HG03520 (cell line): ENCODE results near the gene ERP27.

Experiments used
- ATAC-seq: cut with Tn5 transposase; IDR thresholded peaks from one replicate; pipeline ENCODE4 v1.9.1; 2021; ENCODE audit warnings: mild to moderate bottlenecking, moderate library complexity; ENCODE audit not compliant: unreplicated experiment

Gene ERP27

DNA sequence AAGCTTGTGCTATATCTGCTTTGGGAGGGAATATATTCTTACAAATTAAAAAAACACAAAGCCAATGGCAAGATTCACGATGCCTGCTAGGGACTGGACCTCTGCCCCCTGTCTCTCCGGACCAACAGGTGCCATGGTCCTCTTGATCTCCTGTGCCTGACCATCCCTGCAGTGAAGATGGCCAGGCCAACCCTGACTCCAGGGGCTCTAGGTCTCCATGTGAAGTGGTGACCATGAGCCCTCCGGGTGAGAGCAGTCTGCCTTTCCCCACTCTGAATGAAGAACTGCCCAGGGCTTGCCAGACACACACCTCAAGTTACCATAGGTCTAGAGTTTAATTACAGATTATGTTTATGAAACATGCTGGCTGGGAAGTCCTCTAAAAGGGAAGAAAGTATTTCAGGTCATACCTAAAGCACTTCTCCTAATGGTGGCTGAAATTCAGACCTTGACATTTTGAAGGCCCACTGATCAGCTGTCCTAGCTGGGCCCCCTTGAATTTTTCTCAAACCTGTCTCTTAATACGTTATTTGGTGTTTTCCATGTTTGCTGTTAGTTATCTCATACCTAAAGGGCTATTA, 21.7 kb upstream of the ERP27 start:
- ATAC-seq: no peak

DNA sequence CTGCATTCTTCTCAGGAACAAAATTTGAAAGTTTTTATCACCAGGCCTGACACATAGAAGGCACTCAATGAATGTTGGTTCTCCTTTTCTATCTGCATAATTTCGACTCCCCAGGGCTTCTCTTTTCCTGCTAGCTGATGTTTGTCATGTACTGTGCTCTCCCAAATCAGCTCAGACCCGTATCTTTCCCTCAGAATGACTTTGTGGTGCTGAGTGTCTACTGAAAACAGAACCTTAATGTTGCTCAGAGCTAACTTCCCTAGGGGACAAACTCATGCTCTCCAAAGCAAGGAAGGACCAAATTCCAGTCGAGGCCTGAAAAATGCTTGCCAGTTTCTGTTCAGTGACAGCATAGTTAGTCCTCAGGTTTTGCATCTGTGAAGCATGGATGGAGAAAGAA, 21.1 kb upstream of the ERP27 start:
- no peak for ATAC-seq

DNA sequence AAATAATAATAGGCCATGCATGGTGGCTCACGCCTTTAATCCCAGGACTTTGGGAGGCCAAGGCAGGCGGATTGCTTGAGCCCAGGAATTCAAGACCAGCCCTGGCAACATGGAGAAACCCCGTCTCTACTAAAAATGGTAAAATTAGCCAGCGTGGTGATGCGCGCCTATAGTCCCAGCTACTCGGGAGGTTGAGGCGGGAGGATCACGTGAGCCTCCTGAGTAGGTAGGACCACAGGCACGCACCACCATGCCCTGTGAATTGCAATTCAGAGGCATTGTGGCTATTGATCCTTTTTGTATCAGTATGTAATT, 20.7 kb upstream of the ERP27 start:
- ATAC-seq: no peak

DNA sequence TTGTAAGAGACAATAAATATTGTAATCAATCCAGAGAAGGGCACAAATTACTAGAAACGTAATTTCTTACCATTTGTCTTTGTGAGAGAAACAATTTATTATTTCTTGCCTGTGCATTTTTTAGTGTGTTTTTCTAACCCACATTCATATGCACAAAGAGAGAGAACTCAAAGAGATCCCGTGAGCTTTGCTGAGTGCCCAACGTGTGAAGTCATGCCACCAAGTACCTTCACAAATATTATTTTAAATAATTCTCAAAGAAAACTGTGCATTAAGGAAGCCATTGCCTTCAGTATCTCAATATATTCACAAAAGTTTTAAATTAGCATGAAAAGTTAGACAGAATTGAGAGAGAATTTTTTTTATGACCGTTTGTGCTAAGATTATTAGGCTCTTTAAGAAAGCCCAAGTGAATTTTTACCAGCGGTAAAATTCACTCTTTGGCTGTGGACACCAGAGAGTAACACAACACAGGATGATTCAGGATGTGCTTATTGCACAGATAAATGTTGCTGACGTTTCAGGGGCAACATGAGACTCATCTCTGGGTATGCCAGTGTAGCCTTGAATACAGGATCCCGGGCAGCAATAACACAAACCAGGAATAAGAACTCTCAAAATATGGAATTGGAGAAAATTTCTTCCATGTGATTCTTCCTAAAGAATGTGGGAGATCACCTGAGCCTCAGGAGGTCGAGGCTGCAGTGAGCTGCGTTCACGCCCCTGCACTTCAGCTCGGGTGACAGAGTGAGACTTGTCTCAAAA, 20.2 kb upstream of the ERP27 start:
- no peak for ATAC-seq

DNA sequence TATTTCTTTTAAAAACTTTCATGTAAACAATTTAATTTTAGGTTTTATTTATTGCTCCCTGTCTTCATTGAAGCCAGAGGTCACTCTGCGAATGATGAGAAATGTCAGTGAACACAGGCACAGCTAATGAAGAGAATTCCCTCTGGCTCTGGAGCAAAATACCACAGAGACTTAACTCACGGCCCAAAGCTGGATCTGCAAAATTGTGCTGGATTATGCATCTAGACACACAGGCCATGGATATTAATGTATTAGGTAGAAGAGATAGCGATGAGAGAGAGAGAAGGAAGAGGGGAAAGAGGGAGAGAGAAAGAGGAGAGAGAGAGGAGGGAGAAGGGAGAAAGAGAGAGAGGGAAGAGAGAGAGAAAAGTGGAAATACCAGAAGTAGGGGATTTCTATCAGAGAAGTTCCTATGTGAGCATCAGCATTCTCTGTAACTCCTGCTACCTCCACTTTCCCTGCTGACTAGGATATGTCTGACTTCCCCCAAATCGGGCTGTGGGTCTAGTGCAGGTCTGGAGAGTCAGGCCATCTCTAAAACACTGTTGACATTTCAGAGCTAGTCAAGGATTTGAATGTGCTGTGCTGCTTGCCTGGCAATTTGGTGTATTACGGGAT, 19.3 kb upstream of the ERP27 start:
- ATAC-seq: no peak

DNA sequence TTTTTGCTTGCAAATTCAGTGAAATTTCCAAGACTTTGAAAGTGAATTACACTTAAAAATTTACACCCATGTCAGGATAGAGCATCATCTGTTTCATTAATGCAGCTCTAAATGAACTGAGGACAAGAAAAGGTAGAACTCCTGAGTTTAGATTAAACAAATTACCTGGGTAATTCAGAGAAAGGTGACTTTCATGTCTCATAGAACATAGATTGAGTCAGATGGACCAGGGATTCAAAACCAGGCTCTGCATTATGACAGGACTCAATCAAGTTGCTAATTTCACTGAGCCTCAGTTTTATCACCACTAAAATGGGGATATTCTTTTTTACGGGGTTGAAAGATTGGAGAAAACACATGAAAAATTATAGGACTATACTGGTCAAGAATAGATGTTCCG, 18.6 kb upstream of the ERP27 start:
- no peak for ATAC-seq

DNA sequence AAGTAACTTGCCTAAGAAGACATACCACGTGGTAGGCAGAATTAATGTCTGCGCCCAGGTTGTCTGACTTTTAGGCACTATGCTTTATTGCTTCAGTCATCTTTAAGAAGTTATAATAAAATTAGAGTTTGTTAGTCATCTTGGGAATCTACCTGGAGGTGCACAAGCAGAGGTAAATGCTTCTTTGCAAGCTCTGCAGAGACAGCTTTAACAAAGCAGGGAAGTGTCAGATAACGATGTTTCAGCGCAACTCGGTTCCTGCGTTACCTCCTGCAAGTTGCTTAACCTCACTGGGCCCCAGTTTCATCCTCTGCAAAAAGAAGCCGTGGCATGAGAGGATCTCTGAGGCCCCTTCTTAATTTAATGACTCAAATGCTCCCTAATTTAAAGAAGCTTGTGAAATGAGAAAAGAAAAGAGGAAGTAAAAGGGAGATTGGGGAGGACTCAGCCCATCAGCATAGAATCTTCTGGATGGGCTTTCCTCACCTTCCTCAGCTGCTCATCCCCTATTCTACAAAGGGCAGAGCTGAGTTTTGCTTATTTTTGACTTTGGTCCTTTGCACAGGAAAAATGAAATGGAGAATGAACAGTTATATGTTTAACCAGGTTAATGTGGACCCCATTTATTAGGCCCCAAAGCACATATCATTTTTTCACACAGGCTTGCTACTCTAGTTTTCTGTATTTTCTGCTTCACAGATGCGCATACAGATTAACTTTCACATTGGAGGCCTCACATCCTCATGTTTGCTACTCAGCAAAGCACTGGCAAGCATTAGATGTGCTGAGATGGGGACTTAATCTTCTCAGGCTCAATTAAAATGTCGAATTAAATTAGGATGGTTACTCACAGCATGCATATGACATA, 17.9 kb upstream of the ERP27 start:
- ATAC-seq: peak; percentile 17

DNA sequence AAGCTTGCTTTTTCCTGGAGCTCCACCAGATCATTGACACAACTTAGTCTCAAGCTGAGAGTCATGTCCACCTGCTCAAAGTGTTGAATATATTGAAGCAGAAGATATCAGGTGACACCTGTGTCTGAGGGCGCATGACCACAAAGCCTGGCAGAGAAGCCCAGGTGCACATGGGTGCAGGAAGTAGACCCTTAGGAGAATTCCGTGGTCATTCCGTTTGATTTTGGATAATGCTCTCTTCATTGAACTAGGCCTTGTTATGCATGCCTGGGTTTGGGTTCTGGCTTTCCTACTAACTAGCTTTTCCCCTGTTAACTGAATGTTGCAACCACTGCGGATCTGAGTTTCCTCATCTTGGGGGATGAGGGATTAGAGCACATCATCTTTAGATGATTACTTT, 15.9 kb upstream of the ERP27 start:
- ATAC-seq: no peak

DNA sequence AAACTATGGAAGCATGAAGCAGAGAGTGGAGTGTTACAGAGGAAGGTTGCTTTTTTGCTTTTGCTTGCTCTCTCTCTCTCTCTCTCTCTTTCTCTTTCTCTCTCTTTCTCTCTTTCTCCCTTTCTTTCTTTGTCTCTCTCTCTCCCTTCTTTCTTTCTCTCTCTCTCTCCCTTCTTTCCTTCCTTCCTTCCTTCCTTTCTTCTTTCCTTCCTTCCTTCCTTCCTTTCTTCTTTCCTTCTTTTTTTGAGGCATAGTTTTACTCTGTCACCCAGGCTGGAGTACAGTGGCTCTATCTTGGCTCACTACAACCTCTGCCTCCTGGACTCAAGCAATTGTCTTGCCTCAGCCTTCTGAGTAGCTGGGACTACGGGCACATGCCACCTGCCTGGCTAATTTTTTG, 15.4 kb upstream of the ERP27 start:
- no peak for ATAC-seq

DNA sequence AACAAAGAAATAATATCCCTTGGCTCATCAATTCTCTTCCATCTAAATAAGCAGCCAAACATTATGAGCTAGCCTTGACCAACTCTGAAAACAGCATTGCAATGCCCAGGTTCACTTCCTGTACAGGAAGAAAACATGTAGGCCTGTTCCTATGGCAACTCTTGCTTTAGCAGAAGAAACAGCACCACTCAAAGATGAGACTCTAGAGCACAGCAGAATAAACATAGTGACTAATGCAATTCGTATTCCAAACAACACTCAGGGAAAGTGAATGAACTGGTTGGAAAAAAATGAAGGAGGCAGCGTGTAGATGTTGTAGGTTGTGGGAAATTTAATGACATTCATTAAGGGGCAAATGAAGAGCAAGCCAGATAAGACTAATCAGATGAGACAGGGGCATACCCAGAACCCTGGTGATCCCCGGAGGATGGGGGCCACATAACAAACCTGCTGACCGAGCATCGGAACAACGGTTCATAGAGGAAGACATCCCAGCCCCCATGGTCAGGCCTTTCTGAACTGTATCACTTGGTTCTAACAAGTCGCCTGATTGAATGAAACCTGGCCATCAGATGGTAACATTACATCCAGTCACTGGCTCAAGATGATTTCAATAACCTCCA, 14.1 kb upstream of the ERP27 start:
- ATAC-seq: peak; percentile 70

DNA sequence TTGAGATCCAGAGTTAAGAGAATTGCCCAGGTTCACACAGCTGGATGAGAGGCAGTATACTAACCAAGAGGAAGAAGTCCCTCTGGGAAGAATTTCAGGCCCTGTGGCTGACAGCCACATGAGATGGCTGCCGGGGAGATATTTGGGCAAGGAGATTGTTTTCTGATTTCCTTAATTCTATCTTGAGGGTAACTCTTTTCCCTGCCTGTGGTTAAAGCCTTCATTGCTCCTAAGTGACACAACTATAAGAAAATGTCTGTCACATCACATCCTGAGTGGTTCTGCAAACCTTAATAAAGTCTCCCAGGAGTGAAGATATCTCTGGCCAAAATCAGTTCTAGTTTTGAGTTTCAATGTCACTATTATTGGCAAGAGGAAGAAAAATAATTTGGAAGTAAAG, 13.5 kb upstream of the ERP27 start:
- ATAC-seq: no peak

DNA sequence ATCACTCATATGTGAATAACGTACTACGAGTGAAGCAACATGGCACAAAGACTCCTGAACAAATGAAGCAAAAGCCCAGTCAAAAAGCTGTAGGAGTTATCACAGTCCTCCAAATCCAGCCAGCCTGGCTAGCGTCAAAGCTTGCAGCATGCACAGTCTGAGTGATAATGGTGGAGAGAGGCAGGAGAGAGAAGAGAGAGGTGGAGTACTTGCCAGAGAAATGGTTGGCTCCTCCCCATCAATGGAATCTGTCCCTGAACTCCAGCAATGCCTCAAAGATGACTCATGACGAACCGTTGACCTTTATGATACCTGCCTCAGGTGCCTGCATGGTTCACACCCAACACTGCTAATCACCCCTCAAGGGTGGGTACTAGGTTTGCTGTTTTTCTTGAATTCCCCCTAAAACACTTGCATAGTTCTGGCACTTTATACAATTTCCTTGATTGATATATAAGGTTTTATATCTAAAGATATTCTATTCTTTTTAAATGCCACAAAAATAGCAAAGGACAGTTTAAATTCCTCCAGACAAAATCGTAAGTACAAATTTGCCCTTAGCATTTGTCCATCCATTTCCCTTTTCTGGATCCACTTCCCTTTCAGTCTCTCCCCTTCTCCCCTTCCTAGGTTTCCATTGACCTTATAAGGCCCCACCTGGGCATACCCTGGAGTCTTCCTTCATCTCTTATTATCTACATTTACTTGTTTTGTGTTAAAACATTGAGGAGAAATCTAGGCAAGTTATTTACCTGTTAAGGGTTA, 12.8 kb upstream of the ERP27 start:
- ATAC-seq: no peak

DNA sequence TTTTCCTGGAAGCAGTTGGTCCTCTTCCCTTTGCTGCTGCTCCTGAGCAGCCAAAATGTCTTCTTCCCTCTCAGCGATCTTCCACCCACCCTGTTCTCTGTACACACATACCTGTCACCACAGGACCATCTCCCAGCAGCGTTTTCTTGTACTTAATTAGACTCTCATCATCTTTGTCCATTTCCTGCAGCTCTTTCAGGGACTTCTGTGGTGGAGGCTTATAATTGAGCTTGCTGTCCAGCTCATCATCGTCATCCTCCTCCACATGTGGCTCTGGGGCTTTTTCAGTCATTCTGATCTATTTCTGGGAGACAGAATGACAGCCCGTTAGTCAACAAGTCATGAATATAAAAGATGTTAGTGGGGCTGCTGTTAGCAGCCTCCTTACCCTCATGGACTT, 12.1 kb upstream of the ERP27 start:
- no peak for ATAC-seq

DNA sequence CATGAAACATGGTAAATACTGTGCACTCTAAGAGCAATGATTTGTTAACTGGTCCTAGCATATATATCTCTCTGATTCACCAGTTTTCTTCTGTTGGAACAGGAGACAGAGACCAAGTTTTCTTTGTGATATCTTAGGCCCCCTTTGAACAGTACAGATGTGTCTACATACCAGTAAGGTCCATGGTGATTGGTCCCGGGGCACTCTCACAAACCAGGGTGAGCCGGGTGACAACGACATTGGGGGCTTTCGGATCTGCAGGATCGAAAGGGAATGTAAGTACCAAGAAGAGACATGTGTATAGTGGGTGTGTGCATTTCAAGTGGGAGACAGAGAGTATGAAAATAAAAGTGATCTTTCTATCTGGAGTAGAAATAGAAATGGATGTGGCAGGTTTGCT, 11.3 kb upstream of the ERP27 start:
- ATAC-seq: no peak

DNA sequence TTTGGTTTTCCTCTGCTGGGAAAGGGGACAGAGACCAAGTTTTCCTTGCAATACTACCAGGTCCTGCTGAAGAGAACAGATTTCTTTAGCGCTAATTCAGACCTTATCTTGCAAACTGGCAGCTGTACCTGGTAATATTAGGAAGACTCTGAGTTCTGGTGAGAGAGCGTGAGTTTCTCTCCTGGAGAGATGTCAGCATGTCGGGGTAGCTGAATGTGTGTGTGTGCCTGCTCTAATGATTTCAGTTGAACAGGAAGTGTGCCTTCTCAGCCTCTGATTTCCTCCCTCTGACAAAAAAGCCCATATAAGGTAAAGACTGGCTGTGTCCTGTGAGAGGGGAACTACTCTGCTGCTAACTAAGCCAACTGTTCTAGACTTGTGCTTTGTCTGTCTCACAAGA, 10.3 kb upstream of the ERP27 start:
- peak; percentile 87 for ATAC-seq

DNA sequence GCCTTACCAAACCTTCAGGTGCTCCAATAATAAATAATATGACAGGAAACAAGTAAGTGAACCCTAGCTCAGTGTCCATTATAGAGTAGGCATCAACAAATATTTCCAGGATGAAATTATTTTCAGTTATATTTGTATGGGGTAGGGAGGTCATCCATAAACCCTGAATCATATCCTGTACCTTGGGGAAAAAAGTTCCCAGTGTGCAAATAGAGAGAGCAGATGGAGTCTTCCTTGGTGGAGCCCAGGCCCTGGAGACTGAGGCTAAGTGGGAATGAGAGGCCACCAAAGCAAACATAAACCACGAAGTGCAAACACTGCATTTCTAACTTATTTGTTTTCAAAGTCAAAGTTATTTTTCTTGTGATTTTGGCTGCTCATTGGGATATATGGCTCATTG, 8.5 kb upstream of the ERP27 start:
- no peak for ATAC-seq

DNA sequence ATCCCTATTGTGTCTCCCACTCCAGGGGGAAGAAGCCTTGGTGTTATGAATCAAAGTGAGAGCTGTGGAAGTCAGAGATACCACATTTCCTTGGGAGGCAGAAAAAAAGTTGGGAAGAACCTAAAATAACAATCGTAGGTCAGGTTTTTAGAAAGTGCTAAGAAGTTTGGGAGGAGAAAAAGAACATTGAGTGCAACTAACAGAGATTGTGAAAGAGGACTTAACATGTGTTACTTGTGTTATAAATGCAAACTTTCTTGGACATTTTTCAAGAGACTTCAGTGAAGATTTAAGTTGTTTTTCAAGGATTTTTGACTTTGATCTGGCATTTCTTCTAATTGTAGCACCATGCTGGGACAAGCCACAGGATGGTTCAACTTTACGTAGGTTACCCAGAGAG, 7.8 kb upstream of the ERP27 start:
- no peak for ATAC-seq

DNA sequence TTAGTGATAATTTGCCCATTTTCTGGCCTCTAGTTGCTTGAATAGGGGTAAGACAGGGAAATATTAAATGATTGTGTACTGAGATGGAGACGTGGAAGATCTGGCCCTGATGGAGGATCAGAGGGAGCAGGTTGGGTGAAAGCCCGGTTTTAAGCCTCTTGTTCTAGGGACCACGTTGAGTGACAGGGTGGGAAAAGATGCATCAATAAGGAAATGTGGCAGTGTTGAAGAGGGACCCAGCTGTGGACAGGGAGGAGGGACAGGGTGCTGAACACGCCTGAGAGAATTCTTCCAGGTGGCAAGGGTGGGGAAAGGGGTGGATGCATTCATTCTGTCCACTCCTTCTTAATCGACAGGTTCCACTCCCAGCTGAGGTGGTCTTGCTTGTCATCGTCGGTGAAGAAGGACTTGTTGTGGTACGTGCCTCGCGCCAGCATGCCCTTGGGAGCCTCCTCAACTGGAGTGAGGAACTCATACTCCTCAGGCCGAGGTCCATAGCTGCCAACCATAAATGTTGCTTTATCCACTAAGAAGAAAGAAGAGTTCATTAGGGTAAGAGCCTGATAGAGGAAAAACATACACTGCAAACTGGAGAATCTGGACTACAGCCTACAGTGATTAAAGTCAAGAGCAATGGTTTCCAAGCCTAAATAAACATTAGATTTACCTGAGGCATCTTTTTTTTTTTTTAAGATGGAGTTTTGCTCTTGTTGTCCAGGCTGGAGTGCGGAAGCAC, 4.0 kb upstream of the ERP27 start:
- ATAC-seq: no peak

DNA sequence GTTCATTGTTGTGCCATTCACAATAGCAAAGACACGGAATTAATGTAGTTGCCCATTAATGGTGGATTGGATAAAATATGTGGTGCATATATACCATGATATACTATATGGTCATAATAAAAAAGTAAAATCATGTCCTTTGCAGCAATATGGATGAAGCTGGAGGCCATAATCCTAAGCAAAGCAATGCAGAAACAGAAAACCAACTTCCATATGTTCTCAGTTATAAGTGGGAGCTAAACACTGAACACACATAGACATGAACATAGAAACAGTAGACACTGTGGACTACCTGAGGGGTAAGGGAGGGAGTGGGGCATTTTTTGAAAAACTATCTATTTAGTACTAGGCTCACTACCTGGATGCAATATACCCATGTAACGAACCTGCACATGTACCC, 3.0 kb upstream of the ERP27 start:
- ATAC-seq: no peak

DNA sequence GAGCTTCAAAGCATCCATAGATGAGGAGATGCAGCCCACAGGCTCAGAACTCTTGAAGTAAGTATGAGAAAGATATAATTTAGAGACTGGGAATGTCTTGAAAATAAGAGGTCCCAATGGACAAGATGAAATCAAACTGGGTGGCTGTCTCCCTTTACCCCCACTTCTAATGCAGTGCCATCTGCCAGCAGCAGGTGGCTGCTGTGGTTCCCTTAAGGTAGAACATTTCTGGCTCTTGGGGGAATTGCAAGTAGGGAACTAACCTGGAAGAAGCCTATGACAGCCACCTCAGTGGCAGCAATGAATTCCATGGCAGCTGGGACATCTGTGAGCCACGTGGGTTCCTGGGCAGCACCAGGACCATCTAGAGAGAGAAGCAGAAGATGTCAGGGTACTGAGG, 648 bp downstream of the ERP27 start:
- peak; percentile 42 for ATAC-seq
